Liver (tissue), 9 donors: Measurements from ENCODE around the gene SP1. TPM values are rescaled to one million over a fixed set of nuclear protein-coding genes. Genes with fewer than 3 reads are reported as not detected.
"Not testable (repeated sequence)": the region's sequence is repeated elsewhere in the genome, so short reads cannot be mapped to it uniquely, and the experiment has no call there.

Experiments used
- DNase-seq: peaks from one replicate; pipeline ENCODE4 v3.0.0-alpha.2; 2017; ENCODE audit warnings: low spot score
- H3K27ac ChIP-seq, 2 donors: one replicate each; pipeline ENCODE4 v1.7.0; 2013; ENCODE audit warnings: inconsistent platforms in 2 of 2, low read length in 2 of 2, control low read depth in 1 of 2, low read depth in 1 of 2, mild to moderate bottlenecking in 1 of 2
- H3K27me3 ChIP-seq, 4 donors: one replicate each; pipeline versions ENCODE4 v1.6.1 to v1.7.0; 2013; ENCODE audit warnings: low read length in 3 of 4, inconsistent platforms in 1 of 4, mild to moderate bottlenecking in 1 of 4, moderate library complexity in 1 of 4; ENCODE audit not compliant: control insufficient read depth in 4 of 4, insufficient read depth in 4 of 4
- H3K36me3 ChIP-seq, 4 donors: one replicate each; pipeline versions ENCODE4 v1.6.1 to v1.7.0; 2013; ENCODE audit warnings: low read length in 3 of 4, mild to moderate bottlenecking in 3 of 4, low read depth in 1 of 4, moderate library complexity in 1 of 4; ENCODE audit not compliant: control insufficient read depth in 4 of 4, insufficient read depth in 3 of 4
- H3K4me1 ChIP-seq, 4 donors: one replicate each; pipeline versions ENCODE4 v1.6.1 to v1.7.0; 2013; ENCODE audit warnings: low read length in 3 of 4, mild to moderate bottlenecking in 3 of 4, moderate library complexity in 1 of 4; ENCODE audit not compliant: control insufficient read depth in 4 of 4, insufficient read depth in 4 of 4
- H3K4me3 ChIP-seq, 3 donors: one replicate each; pipeline versions ENCODE4 v1.6.1 to v1.7.0; 2013; ENCODE audit warnings: low read length in 3 of 3, control low read depth in 1 of 3, low read depth in 1 of 3, mild to moderate bottlenecking in 1 of 3
- H3K9ac ChIP-seq, 2 donors: one replicate each; pipeline ENCODE4 v1.7.0; 2013; ENCODE audit warnings: low read length in 2 of 2, mild to moderate bottlenecking in 2 of 2, moderate library complexity in 2 of 2, control low read depth in 1 of 2, low read depth in 1 of 2
- H3K9me3 ChIP-seq, 4 donors: one replicate each; pipeline versions ENCODE4 v1.6.1 to v1.7.0; 2013; ENCODE audit warnings: low read length in 3 of 4; ENCODE audit not compliant: control insufficient read depth in 4 of 4
- FOXA1 ChIP-seq: IDR thresholded peaks from 2 replicates; pipeline ENCODE4 v1.6.1; 2016; ENCODE audit warnings: antibody characterized with exemption
- GABPA ChIP-seq, 2 donors: IDR thresholded peaks in 1 of 2; conservative IDR thresholded peaks in 1 of 2; 2 replicates each; pipeline ENCODE4 v1.6.1; 2016; ENCODE audit warnings: antibody characterized with exemption in 2 of 2, mild to moderate bottlenecking in 1 of 2, moderate library complexity in 1 of 2
- HNF4A ChIP-seq, 2 donors: conservative IDR thresholded peaks; 2 replicates each; pipeline ENCODE4 v1.6.1; 2016; ENCODE audit warnings: antibody characterized with exemption in 2 of 2, mild to moderate bottlenecking in 2 of 2
- HNF4G ChIP-seq: IDR thresholded peaks from 2 replicates; pipeline ENCODE4 v1.6.1; 2016; ENCODE audit warnings: antibody characterized with exemption
- JUND ChIP-seq, 2 donors: IDR thresholded peaks; 2 replicates each; pipeline ENCODE4 v1.6.1; 2016; ENCODE audit warnings: antibody characterized with exemption in 2 of 2
- MAX ChIP-seq: IDR thresholded peaks from 2 replicates; pipeline ENCODE4 v1.6.1; 2016; ENCODE audit warnings: antibody characterized with exemption
- NR2F2 ChIP-seq: IDR thresholded peaks from 2 replicates; pipeline ENCODE4 v1.6.1; 2016; ENCODE audit warnings: antibody characterized with exemption
- RAD21 ChIP-seq, 2 donors: IDR thresholded peaks; 2 replicates each; pipeline ENCODE4 v1.6.1; 2016; ENCODE audit warnings: antibody characterized with exemption in 2 of 2, mild to moderate bottlenecking in 2 of 2
- RXRA ChIP-seq, 2 donors: IDR thresholded peaks; 2 replicates each; pipeline ENCODE4 v1.6.1; 2017 to 2018; ENCODE audit warnings: antibody characterized with exemption in 2 of 2, mild to moderate bottlenecking in 1 of 2
- SP1 ChIP-seq: IDR thresholded peaks from 2 replicates; pipeline ENCODE4 v1.6.1; 2018; ENCODE audit warnings: antibody characterized with exemption, mild to moderate bottlenecking
- TAF1 ChIP-seq: conservative IDR thresholded peaks from 2 replicates; pipeline ENCODE4 v1.6.1; 2016; ENCODE audit warnings: antibody characterized with exemption, mild to moderate bottlenecking
- YY1 ChIP-seq: IDR thresholded peaks from 2 replicates; pipeline ENCODE4 v1.6.1; 2016; ENCODE audit warnings: antibody characterized with exemption, mild to moderate bottlenecking
- WGBS: extraction: QIAGEN DNeasy Blood & Tissue Kit; methylation state at CpG from one replicate; pipeline ENCODE4 v1.1.7; 2013; 5-methylcytosine and 5-hydroxymethylcytosine counted together
- polyA plus RNA-seq, 2 donors: library from polyadenylated mRNA; stranded (reverse) in 1 of 2; unstranded in 1 of 2; fragments of 200-250 nt in 1 of 2; fragments of >200 nt in 1 of 2; fragmentation: Nextera tagmentation in 1 of 2; extraction: Ambion mirVana in 1 of 2; gene quantifications; one replicate each; pipeline versions ENCODE4 v1.2.1 to v1.2.3, GENCODE V29; 2013 to 2015
- total RNA-seq, 2 donors: library from RNA; depleted of rRNA; stranded (reverse); fragments of >200 nt; gene quantifications; one replicate each; pipeline ENCODE4 v1.2.3, GENCODE V29; 2014
- TF ChIP-seq, protein P1 (sequence below): IDR thresholded peaks from 2 replicates; pipeline ENCODE4 v1.6.1; 2016; ENCODE audit warnings: antibody characterized with exemption, mild to moderate bottlenecking
- TF ChIP-seq, protein P2 (sequence below): fragments of 150-350 bp; IDR thresholded peaks from 2 replicates; pipeline ENCODE4 v1.5.1; 2017; ENCODE audit warnings: improper control_type of control experiment, low read depth, low read length; ENCODE audit not compliant: missing input control
- TF ChIP-seq, protein P3 (sequence below): IDR thresholded peaks from 2 replicates; pipeline ENCODE4 v1.6.1; 2016; ENCODE audit warnings: antibody characterized with exemption
- donor health status: healthy.
- donor health status: healthy.
- donor health status: healthy.
- donor health status: healthy.
- donor health status: healthy.

The SP1 gene
- total and polyA plus RNA-seq, 4 donors, result 3.8 to 36.5 (median 18.2) TPM

DNA sequence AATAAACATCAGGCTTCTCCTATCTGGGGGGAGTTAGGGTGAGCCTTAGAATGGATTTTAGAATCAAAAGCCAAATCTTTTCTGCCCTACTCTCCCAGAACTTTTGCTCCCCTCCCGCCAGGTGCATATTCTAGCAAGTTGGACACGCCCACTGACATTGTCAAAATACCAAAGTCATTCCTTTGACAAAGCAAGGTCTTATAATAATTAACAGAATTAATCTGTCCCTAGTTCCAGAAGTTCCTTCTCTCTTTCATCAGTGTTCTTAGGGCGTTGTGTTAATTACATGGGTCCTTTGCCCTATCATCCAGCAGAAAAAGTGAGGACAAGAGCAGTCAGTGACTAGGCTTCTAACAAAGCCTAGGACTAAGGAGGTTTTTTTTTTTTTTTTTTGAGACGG is 64.0 kb downstream of the SP1 start:
- no peak overlapping the region for H3K9ac ChIP-seq
- no peaks in the 10 kb centered on the region for H3K27me3 ChIP-seq
- no peak overlapping the region for H3K27ac ChIP-seq
- TF ChIP-seq HNF4G (no peak), NR2F2 (no peak), FOXA1 (no peak), YY1 (no peak), GABPA (IDR thresholded peaks at IDR 0.05 in 1 of 2, conservative IDR thresholded peaks at IDR 0.05 in 1 of 2) (no peak), JUND (IDR thresholded peaks at IDR 0.05) (no peak), HNF4A (conservative IDR thresholded peaks at IDR 0.05) (no peak)
- TF ChIP-seq, protein P1, sequence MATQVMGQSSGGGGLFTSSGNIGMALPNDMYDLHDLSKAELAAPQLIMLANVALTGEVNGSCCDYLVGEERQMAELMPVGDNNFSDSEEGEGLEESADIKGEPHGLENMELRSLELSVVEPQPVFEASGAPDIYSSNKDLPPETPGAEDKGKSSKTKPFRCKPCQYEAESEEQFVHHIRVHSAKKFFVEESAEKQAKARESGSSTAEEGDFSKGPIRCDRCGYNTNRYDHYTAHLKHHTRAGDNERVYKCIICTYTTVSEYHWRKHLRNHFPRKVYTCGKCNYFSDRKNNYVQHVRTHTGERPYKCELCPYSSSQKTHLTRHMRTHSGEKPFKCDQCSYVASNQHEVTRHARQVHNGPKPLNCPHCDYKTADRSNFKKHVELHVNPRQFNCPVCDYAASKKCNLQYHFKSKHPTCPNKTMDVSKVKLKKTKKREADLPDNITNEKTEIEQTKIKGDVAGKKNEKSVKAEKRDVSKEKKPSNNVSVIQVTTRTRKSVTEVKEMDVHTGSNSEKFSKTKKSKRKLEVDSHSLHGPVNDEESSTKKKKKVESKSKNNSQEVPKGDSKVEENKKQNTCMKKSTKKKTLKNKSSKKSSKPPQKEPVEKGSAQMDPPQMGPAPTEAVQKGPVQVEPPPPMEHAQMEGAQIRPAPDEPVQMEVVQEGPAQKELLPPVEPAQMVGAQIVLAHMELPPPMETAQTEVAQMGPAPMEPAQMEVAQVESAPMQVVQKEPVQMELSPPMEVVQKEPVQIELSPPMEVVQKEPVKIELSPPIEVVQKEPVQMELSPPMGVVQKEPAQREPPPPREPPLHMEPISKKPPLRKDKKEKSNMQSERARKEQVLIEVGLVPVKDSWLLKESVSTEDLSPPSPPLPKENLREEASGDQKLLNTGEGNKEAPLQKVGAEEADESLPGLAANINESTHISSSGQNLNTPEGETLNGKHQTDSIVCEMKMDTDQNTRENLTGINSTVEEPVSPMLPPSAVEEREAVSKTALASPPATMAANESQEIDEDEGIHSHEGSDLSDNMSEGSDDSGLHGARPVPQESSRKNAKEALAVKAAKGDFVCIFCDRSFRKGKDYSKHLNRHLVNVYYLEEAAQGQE, result no peak
- TF ChIP-seq, protein P2, sequence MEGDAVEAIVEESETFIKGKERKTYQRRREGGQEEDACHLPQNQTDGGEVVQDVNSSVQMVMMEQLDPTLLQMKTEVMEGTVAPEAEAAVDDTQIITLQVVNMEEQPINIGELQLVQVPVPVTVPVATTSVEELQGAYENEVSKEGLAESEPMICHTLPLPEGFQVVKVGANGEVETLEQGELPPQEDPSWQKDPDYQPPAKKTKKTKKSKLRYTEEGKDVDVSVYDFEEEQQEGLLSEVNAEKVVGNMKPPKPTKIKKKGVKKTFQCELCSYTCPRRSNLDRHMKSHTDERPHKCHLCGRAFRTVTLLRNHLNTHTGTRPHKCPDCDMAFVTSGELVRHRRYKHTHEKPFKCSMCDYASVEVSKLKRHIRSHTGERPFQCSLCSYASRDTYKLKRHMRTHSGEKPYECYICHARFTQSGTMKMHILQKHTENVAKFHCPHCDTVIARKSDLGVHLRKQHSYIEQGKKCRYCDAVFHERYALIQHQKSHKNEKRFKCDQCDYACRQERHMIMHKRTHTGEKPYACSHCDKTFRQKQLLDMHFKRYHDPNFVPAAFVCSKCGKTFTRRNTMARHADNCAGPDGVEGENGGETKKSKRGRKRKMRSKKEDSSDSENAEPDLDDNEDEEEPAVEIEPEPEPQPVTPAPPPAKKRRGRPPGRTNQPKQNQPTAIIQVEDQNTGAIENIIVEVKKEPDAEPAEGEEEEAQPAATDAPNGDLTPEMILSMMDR, result no peak
- no peak overlapping the region for H3K4me3 ChIP-seq
- DNase-seq, result no peak
- H3K4me1 ChIP-seq, result peaks cover 0 to 19% (median 5%) of the 10 kb centered on the region in 4 donors
- H3K9me3 ChIP-seq, result no peaks in the 10 kb centered on the region
- peaks cover 3 to 18% (median 12%) of the 10 kb centered on the region in 4 donors for H3K36me3 ChIP-seq
- 82% methylated on average over 4 of the region's 4 CpGs for WGBS

GRCh38 chr12:53444593-53445325 is 64.8 kb downstream of the SP1 start:
- not testable (repeated sequence) for H3K4me3 ChIP-seq

DNA sequence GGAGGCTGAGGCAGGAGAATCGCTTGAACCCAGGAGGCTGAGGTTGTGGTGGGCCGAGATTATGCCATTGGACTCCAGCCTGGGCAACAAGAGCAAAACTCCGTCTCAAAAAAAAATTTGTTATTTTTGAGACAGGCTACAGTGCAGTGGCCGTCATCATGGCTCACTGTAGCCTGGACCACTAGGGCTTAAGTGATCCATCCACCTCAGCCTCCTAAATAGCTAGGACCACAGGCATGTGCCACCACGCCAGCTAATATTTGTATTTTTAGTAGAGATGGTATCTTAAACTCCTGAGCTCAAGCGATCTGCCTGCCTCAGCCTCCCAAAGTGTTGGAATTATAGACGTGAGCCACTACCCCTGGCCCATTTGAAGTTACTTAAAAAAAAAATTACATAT is 71.0 kb downstream of the SP1 start:
- no peak overlapping the region for H3K9ac ChIP-seq
- WGBS, result 94% methylated on average over 7 of the region's 7 CpGs
- H3K9me3 ChIP-seq, result no peaks in the 10 kb centered on the region
- DNase-seq, result no peak
- peaks cover 0 to 21% (median 18%) of the 10 kb centered on the region in 4 donors for H3K4me1 ChIP-seq
- no peak overlapping the region for H3K4me3 ChIP-seq
- H3K36me3 ChIP-seq, result peaks cover 6 to 28% (median 23%) of the 10 kb centered on the region in 4 donors
- H3K27ac ChIP-seq, result no peak overlapping the region
- TF ChIP-seq, protein P3, sequence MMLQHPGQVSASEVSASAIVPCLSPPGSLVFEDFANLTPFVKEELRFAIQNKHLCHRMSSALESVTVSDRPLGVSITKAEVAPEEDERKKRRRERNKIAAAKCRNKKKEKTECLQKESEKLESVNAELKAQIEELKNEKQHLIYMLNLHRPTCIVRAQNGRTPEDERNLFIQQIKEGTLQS, result no peak
- TF ChIP-seq RXRA (IDR thresholded peaks at IDR 0.05) (no peak), HNF4A (conservative IDR thresholded peaks at IDR 0.05) (no peak), JUND (IDR thresholded peaks at IDR 0.05) (no peak), NR2F2 (no peak), TAF1 (no peak), RAD21 (IDR thresholded peaks at IDR 0.05) (no peak), HNF4G (no peak), GABPA (IDR thresholded peaks at IDR 0.05 in 1 of 2, conservative IDR thresholded peaks at IDR 0.05 in 1 of 2) (no peak), MAX (no peak), SP1 (no peak)
- TF ChIP-seq, protein P2, result no peak
- H3K27me3 ChIP-seq, result no peaks in the 10 kb centered on the region

More at GRCh38 chr12:53444593-53445325, 64.8 kb downstream of the SP1 start:
- not testable (repeated sequence) for H3K9me3 ChIP-seq, H3K27ac ChIP-seq, H3K9ac ChIP-seq, H3K27me3 ChIP-seq, DNase-seq
- H3K4me1 ChIP-seq, result peaks cover 0 to 19% (median 5%) of the 10 kb centered on the region in 4 donors
- 88% methylated on average over 11 of the region's 11 CpGs for WGBS
- H3K36me3 ChIP-seq, result peaks cover 3 to 18% (median 12%) of the 10 kb centered on the region in 4 donors
